ENCODE results near the gene MIS12.

Gene MIS12

DNA sequence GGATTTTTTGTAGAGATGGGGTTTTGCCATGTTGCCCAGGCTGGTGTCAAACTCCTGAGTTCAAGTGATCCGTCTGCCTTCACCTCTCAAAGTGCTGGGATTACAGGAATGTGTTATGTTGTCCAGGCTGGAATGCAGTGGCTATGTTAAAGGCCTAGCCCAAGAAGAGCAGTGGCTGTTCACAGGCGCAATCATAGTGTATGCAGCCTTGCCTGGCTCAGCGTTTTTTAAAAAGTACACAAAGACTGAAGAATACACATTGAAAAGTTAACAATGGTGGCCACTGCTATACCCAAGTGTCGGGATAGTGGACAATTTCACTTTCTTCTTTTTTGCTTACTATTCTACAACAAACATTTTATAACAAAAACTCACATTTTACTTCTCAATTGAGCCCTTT, 7.4 kb upstream of the MIS12 start:
- no peak for TF ChIP-seq GATA3 (IDR thresholded peaks at IDR 0.05; ENCODE audit: low read depth, low read length)
- TF ChIP-seq GATA2 (IDR thresholded peaks at IDR 0.05; ENCODE audit: low read depth, low read length), result no peak

- TF ChIP-seq GATA2 (IDR thresholded peaks at IDR 0.05; ENCODE audit: low read depth, low read length), result no peak
- TF ChIP-seq GATA3 (IDR thresholded peaks at IDR 0.05; ENCODE audit: low read depth, low read length), result no peak
Observed at GRCh38 chr17:5480962-5481361, 5.4 kb upstream of the MIS12 start.

- TF ChIP-seq GATA2 (IDR thresholded peaks at IDR 0.05; ENCODE audit: low read depth, low read length), result no peak
- TF ChIP-seq GATA3 (IDR thresholded peaks at IDR 0.05; ENCODE audit: low read depth, low read length), result no peak
Observed at GRCh38 chr17:5481451-5481850, 4.9 kb upstream of the MIS12 start.

DNA sequence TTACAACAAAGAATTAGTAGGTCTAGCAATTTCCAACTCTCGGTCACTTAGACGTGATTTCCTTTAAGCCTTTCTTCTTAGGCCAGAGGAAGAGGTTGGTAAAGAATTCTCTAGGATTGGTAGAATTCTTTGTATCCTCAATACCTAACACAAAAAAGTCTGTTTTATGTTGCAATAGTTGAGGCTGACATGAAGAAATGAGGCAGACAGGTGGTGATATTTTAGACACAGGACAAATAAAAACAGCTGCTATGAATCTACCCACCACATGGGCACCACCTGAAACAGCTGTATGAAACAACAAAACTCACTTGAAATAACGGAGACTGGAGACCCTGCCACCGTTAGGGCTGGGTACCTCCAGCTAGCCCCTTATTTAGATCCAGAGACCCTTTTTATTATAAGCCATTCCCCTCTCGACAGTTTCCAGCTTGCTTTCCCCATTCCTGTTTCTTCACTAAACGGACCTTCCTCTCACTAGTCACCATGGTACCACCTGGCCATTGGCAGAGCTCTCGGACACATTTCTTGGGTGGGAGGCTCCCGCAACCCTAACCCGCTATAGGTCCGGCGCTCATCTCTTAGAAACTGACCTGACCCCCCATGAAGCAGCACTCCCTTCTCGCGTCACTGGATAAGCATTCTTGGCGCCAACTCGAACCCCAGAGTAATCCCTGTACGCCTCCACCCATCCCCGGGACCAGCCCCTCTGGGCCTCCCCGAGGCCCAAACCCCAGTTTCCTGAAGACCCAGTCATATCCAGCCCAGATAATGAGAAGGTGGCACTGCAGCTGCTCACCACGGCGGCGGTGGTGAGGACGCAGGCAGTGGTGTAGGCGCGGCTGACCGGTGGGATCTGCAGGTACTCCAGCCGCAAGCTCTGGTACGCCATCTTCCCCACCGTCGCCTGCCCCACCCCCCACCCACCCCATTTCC, 828 bp upstream of the MIS12 start, which contains the start of gene DERL2:
Gene DERL2, minus strand, starts transcription at position 909 of the 936 bp plus-strand sequence. Its CDS starts 17 bp downstream, at position 892.
- no peak for TF ChIP-seq GATA2 (IDR thresholded peaks at IDR 0.05; ENCODE audit: low read depth, low read length)
- TF ChIP-seq GATA3 (IDR thresholded peaks at IDR 0.05; ENCODE audit: low read depth, low read length), result no peak

- TF ChIP-seq GATA3 (IDR thresholded peaks at IDR 0.05; ENCODE audit: low read depth, low read length), result no peak
- no peak for TF ChIP-seq GATA2 (IDR thresholded peaks at IDR 0.05; ENCODE audit: low read depth, low read length)
Observed at GRCh38 chr17:5488752-5489151, 2.4 kb downstream of the MIS12 start.

DNA sequence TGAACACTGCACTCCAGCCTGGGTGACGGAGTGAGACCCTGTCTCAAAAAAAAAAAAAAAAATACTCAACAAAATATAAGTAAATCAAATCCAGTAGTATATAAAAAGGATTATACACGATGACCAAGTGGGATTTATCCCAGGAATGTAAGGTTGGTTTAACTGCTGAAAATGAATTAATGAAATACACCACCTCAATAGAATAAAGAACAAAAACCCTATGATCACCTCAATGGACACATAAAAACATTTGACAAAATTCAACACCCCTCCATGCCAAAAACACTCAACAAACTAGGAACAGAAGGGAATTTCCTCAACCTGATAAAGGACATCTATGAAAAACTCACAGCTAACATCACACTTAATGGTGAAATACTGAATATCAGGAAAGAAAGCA, 6.6 kb downstream of the MIS12 start:
- TF ChIP-seq GATA3 (IDR thresholded peaks at IDR 0.05; ENCODE audit: low read depth, low read length), result no peak

GRCh38 chr17:5499476-5500231, 13.3 kb downstream of the MIS12 start:
- TF ChIP-seq GATA2 (IDR thresholded peaks at IDR 0.05; ENCODE audit: low read depth, low read length) (no peak), GATA3 (IDR thresholded peaks at IDR 0.05; ENCODE audit: low read depth, low read length) (no peak)

- no peak for TF ChIP-seq GATA3 (IDR thresholded peaks at IDR 0.05; ENCODE audit: low read depth, low read length)
- no peak for TF ChIP-seq GATA2 (IDR thresholded peaks at IDR 0.05; ENCODE audit: low read depth, low read length)
Observed at GRCh38 chr17:5500247-5500588, 13.9 kb downstream of the MIS12 start.

- no peak for TF ChIP-seq GATA2 (IDR thresholded peaks at IDR 0.05; ENCODE audit: low read depth, low read length)
- TF ChIP-seq GATA3 (IDR thresholded peaks at IDR 0.05; ENCODE audit: low read depth, low read length), result no peak
Observed at GRCh38 chr17:5500589-5501391, 14.4 kb downstream of the MIS12 start.

GRCh38 chr17:5501685-5502084, 15.3 kb downstream of the MIS12 start:
- TF ChIP-seq GATA3 (IDR thresholded peaks at IDR 0.05; ENCODE audit: low read depth, low read length) (no peak), GATA2 (IDR thresholded peaks at IDR 0.05; ENCODE audit: low read depth, low read length) (no peak)

DNA sequence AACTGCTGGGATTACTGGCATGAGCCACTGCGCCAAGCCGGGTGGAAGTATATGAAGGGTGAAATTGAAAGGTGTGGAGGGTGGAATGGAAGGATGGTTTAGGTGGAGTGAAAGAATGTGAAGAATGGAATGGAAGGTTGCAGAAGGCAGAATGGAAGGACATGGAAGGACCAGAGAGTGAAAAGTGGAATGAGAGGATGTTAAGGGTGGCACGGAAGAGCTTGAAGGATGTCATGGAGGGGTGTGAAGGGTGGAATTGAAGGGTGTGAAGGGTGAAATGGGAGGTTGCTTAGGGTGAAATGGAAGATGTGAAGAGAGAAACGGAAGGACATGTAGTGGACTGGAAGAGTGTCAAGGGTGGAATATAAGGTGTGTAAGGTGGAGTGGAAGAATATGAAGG, 16.2 kb downstream of the MIS12 start:
- TF ChIP-seq GATA2 (IDR thresholded peaks at IDR 0.05; ENCODE audit: low read depth, low read length) (no peak), GATA3 (IDR thresholded peaks at IDR 0.05; ENCODE audit: low read depth, low read length) (no peak)

DNA sequence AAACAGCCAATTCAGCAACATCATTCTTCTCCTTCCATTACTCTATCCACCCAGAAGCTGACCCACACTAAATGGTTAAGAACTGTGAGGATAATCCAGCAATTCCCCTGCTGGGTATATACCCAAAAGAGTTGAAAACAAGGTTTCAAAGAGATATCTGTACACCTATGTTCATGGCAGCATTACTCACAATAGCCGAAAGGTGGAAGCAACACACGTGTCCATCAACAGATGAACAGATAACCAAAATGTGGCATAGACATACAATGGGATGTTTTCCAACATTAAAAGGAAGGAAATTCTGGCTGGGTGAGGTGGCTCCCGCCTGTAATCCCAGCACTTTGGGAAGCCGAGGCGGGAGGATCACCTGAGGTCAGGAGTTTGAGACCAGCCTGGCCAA, 19.9 kb downstream of the MIS12 start:
- TF ChIP-seq GATA2 (IDR thresholded peaks at IDR 0.05; ENCODE audit: low read depth, low read length) (no peak), GATA3 (IDR thresholded peaks at IDR 0.05; ENCODE audit: low read depth, low read length) (no peak)

DNA sequence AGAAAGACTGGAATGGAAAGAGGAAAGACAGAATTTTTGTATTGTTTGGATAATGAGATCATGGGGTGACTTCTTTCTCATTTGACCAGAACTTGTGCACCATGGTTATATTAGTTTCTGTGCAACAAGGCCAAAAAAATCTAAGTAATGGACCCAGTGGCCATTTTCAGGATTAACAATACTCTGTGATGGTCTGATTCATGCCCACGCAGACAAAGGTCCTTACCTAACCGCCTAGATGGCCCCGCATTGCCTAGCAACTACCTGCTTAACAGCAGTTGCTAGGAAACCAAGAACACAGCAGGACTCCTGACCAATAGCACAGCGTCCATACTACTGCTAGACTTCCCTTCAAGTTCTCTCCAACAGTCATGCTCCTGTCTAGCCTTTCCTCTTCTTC, 22.4 kb downstream of the MIS12 start:
- TF ChIP-seq GATA3 (IDR thresholded peaks at IDR 0.05; ENCODE audit: low read depth, low read length) (no peak), GATA2 (IDR thresholded peaks at IDR 0.05; ENCODE audit: low read depth, low read length) (no peak)

- no peak for TF ChIP-seq GATA2 (IDR thresholded peaks at IDR 0.05; ENCODE audit: low read depth, low read length)
- no peak for TF ChIP-seq GATA3 (IDR thresholded peaks at IDR 0.05; ENCODE audit: low read depth, low read length)
Observed at GRCh38 chr17:5509482-5509881, 23.1 kb downstream of the MIS12 start.
